ENCODE measurements around the gene ANXA2R.
"Not testable (repeated sequence)": the region's sequence is repeated elsewhere in the genome, so short reads cannot be mapped to it uniquely, and the experiment has no call there.

Gene ANXA2R, protein sequence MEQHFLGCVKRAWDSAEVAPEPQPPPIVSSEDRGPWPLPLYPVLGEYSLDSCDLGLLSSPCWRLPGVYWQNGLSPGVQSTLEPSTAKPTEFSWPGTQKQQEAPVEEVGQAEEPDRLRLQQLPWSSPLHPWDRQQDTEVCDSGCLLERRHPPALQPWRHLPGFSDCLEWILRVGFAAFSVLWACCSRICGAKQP

GRCh38 chr5:43040287-43041098, at the start of gene ANXA2R:
Gene ANXA2R (minus strand): TSS chr5:43040319. CDS start chr5:43040046, 273 bp downstream.
- peak; percentile 99 for DNase-seq

DNA sequence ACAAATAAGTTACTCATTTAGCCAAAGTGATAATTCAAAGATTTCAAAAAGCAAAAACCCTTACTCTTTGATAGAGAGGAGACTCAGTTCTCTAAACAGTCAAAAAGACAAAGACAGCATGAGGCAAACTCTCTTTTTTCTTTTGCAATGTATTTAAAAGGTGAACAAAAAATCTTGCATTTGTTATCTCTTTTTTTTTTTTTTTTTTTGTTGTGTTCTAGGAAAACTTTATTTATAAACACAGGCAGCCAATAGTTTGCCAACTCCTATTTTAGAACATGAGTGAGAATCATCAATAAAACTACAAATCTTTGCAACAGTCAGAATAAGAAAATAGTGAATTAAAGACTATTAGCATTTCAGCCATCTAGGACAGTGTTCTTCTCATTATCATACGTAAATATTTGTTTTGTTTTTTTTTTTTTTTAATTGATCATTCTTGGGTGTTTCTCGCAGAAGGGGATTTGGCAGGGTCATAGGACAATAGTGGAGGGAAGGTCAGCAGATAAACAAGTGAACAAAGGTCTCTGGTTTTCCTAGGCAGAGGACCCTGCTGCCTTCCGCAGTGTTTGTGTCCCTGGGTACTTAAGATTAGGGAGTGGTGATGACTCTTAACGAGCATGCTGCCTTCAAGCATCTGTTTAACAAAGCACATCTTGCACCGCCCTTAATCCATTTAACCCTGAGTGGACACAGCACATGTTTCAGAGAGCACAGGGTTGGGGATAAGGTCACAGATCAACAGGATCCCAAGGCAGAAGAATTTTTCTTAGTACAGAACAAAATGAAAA, 46.2 kb upstream of the ANXA2R start:
- not testable (repeated sequence) for DNase-seq

DNA sequence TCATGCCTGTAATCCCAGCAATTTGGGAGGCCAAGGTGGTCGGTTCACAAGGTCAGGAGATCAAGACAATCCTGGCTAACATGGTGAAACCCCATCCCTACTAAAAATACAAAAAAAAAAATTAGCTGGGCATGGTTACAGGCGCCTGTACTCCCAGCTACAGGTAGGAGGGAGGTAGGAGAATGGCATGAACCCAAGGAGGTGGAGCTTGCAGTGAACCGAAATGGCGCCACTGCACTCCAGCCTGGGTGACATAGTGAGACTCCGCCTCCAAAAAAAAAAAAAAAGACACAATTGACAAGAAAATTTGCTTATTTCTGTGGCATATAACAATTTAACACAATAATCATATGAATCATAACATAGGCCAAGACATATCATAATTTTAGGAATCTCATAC, 45.3 kb upstream of the ANXA2R start:
- DNase-seq, result no peak

DNA sequence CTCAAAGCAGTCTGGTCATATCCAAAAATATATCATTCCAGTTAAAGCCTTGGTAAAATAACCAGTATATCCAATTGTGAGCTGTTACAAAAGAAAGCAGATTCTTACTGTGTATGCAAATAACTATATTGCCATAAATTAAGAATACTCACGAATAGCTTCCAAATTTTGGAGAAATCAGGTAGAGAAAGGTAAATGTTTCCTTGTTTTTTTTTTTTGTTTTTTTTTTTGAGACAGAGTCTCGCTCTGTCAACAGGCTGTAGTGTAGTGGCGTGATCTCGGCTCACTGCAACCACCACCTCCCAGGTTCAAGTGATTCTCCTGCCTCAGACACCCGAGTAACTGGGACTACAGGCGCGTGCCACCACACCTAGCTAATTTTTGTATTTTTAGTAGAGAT, 44.3 kb upstream of the ANXA2R start:
- DNase-seq, result not testable (repeated sequence)

- not testable (repeated sequence) for DNase-seq
These were observed 41.2 kb upstream of the ANXA2R start for GRCh38 chr5:43081345-43081744.

- no peak for DNase-seq
These were observed 38.8 kb upstream of the ANXA2R start for GRCh38 chr5:43078956-43079355.

GRCh38 chr5:43077446-43078191, 37.5 kb upstream of the ANXA2R start:
- not testable (repeated sequence) for DNase-seq

DNA sequence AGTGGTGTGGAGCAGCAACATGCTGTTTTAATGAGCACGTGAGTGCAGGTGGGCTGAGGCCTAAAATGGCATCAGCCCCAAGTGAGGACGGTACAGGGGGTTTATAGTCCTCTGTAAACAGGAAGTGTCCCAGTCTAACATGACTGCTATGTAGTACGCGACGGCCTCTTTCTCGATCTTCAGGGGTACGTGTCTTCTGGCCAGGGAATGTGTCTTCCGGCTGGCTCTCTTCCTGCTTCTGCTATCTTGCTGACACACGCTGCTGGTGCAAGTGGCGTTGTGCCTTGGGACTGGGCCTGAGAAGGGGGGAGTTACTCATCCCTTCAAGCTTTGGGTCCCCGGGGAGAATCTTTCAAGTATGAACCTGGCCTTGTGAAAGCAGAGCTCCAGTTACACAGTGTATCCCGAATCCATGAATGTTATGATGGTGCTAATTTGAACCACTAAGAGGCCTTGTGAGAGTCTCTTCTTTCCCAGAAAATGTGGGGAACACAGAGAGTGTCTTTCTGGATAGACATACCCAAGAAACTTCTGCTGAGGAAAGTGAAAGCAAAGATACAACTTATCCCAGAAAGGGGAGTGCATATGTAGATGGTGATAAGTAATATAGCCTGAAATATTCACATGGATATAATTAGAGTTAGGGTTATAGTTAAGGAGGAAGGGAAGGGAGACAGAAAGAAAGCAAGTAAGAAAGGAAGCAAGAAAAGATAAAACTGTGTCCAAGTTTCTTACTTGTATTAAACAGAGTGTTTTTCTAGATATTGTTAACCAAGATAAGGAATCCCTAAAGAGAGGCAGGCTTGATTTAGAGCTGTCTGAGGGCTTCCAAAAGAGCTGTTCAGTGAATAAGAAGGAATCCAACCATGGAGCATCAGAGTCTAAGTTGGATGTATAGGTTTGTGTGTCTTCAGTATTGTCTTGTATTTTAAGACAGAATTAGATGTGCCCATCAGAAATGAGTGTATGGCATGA, 35.5 kb upstream of the ANXA2R start:
- no peak for DNase-seq

- no peak for DNase-seq
These were observed 34.8 kb upstream of the ANXA2R start for GRCh38 chr5:43074987-43075318.

DNA sequence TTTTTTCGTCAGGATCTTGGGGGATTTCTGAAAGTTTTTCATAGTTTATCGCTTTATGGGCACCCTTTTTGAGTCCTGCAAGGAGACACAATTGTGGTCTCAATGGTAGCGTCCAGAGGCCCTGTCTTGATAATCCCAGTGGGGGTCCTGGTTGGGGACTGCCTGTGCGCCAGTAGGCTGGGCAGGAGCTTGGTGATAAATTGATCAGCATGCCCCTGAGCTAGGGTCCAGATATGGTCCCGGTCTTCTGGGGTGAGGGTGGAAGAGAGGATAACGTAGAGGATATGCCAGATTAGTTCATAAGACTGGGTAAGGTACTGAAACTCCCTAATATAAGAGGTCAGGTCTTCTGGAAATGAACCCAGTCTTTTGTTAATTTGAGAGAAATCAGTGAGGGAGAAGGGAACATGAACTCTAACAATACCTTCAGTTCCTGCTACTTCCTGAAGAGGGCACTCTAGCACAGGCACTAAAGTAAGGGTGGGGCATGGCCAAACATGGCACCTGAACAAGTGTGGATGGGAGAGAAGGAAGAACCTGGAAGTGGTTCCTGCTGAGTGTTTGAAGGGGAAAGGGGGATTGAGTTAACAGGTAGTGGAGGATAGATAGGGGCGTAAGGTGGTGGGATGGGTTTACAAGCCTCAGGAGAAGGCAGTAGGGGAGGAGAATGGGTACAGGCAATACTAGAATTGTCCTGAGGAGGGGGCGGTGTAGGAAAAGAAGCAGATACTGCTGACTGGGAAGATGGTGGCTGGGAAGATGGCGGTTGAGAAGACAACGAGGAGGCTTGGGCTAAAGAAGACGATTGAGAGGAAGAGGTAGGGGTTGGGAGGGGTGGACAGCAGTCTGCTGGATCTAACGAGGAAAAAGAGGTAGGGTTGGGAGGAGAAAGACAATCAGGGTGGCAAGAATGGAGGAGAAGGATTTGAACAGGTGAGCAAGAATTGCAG, 33.8 kb upstream of the ANXA2R start:
- DNase-seq, result peak; percentile 90

GRCh38 chr5:43069401-43069720, 29.2 kb upstream of the ANXA2R start:
- DNase-seq, result not testable (repeated sequence)

DNA sequence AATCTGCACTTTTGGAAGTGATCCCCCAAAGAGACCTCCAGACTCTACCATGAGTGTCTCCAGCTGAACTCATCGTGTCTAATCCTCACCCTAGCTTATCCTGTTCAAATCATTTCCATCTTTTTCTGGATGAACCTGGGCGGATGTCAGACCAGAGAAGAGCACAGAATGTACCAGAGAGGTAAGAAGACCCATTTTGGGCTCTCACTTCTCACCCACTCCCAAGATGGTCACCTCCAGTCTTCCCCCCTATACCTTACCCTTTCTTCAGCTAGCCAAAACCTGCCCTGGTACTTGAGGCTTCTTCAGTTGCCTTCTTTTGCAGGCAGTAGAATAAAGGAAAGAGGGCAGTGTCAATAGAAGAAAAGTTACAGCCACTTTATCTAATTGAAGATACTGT, 27.9 kb upstream of the ANXA2R start:
- no peak for DNase-seq

DNA sequence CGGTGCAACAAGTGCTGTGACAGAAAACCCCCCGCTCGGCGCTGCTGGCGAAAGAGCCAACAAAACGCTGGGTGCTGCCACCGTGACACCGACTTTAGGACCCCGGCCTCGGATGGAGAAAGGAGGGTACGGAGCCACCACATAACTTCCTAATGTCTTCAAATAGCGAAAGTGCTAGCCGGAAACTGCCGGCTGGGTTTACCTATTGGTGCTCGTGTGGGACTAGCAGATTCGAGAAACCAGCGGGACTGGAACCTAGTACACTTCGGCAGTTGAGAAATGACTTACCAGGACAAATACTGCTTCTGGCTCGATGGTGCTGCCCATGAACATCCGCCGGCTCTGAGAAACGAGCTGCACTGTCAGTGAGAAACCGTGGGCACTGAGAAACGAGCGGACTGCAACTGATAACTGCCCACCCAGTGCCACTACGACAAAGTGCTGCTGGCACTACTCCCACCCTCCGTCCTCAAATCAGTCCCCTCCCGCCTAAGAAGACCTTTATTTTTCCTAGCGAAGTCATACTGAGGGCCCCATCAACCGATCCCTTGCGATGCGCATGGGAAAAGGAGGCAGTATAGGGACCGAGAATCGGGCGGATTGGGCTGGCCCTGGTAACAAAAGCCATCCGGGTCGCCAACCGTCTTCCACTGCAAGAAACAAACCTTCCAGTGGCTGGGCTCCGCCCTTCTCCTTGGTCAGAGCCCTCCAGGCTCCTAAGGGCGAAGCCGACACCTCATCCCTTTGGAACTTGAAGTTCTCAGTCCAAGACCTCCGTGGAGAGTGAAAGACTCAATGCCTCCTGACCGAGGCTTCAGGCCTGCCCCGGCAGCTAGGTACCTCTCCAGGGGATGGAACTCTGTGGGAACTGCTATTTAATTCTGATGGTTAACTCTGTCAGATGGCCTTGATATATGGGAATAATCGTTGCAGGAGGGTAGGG, 27.0 kb upstream of the ANXA2R start:
- peak; percentile 96 for DNase-seq

- DNase-seq, result peak; percentile 94
These were observed 26.1 kb upstream of the ANXA2R start for GRCh38 chr5:43065948-43066798.

- DNase-seq, result peak; percentile 91
These were observed 25.3 kb upstream of the ANXA2R start for GRCh38 chr5:43065387-43065947.

DNA sequence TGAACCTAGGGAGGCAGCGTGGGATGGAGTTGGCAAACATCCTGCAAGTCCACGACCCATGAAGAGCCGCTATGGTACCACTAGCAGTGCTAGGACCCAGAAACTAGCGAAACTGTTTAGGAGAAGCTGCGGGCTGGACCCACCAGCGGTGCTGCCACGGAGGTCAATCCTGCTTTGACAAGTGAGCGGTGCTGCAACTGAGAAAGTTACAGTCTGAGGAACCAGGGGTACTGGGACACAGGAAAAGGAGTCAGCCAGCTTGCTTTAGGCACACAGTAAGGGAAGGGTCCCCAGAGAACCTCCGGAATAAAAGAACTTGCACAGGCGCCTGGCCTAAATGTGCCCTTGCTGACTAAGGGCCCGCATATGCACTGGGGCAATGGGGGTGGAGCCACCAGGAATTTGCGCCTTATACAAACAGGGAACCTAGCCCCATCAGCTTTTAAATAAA, 23.6 kb upstream of the ANXA2R start:
- no peak for DNase-seq

- no peak for DNase-seq
These were observed 21.4 kb upstream of the ANXA2R start for GRCh38 chr5:43061352-43062075.
